ENCODE results near the gene RDH12. TPM values are rescaled to one million over a fixed set of nuclear protein-coding genes. Genes with fewer than 3 reads are reported as not detected.

RDH12 gene
- total RNA-seq, 1 experiment from 2014 or later, result not detected

- H3K79me2 ChIP-seq (ENCODE audit: low read depth), result peaks cover 57% of the 10 kb centered on the region
- POLR2A ChIA-PET (ENCODE audit: unreplicated experiment), result interaction anchor here (0.7 kb wide), 1 partner anchor 85 kb away, joined by 7 read pairs; no protein-coding TSS in a partner anchor
Measured at GRCh38 chr14:67663633-67664032, 38.1 kb upstream of the RDH12 start.

DNA sequence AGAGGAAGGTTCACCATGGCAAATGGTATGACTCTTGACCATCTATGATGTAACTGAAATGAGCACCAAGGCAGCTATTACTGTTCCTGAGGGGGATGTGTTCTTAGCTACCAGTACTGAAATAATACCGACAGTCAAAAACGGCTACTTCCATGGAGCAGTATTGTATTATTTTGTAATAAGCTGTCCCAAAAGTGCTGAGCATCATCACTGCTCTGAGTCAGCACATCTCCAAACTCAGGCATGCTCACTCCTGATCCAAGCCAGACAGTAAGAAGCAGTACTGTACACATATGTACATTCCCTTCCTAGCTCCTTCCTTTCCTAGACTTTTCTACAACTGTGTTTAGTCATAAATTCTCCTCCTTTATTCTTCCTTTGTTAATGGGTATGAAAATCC, 35.8 kb upstream of the RDH12 start:
- Histone ChIP-seq H3K4me3 (no peak overlapping the region), H3K27ac (no peak overlapping the region), H3K36me3 (ENCODE audit: low read depth) (0 out of 2 replicates have a peak, but pooled peaks cover under 1% of the 10 kb centered on the region), H3K79me2 (ENCODE audit: low read depth) (peaks cover 75% of the 10 kb centered on the region), H3K4me2 (no peak overlapping the region), H3K9me2 (ENCODE audit: insufficient read depth) (no peaks in the 10 kb centered on the region), H3K9me3 (ENCODE audit: insufficient read depth, low read depth) (no peaks in the 10 kb centered on the region), H3F3A (ENCODE audit: insufficient read depth, low read depth) (0 out of 2 replicates have a peak, but pooled peaks cover 13% of the 10 kb centered on the region), H2AFZ (no peak overlapping the region), H4K20me1 (ENCODE audit: insufficient read depth) (peaks cover 47% of the 10 kb centered on the region), H3K27me3 (ENCODE audit: insufficient read depth, low read depth) (no peaks in the 10 kb centered on the region), H3K4me1 (replicated peaks; ENCODE audit: insufficient read depth) (no peaks in the 10 kb centered on the region)
- no TSS peak for BruUV-seq (replicated peaks)
- ChIA-PET POLR2A (ENCODE audit: unreplicated experiment) (no interaction called here), CTCF (no interaction called here)
- intact Hi-C loops (cut with micrococcal nuclease; ENCODE audit: unreplicated experiment), result loop anchor here (2.0 to 5.0 kb wide), 3 partner anchors 36 to 139 kb away; partner anchors contain the start of genes ARG2 and RDH12
- TF ChIP-seq, protein P1, sequence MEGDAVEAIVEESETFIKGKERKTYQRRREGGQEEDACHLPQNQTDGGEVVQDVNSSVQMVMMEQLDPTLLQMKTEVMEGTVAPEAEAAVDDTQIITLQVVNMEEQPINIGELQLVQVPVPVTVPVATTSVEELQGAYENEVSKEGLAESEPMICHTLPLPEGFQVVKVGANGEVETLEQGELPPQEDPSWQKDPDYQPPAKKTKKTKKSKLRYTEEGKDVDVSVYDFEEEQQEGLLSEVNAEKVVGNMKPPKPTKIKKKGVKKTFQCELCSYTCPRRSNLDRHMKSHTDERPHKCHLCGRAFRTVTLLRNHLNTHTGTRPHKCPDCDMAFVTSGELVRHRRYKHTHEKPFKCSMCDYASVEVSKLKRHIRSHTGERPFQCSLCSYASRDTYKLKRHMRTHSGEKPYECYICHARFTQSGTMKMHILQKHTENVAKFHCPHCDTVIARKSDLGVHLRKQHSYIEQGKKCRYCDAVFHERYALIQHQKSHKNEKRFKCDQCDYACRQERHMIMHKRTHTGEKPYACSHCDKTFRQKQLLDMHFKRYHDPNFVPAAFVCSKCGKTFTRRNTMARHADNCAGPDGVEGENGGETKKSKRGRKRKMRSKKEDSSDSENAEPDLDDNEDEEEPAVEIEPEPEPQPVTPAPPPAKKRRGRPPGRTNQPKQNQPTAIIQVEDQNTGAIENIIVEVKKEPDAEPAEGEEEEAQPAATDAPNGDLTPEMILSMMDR (conservative IDR thresholded peaks at IDR 0.05), result no peak
- TF ChIP-seq EZH2 (IDR thresholded peaks at IDR 0.05; ENCODE audit: low read depth), result no peak
- DNase-seq, result no peak

More at GRCh38 chr14:67663633-67664032, 38.1 kb upstream of the RDH12 start:
- Histone ChIP-seq H3K9me2 (ENCODE audit: insufficient read depth) (no peaks in the 10 kb centered on the region), H3K4me2 (no peak overlapping the region), H3K27ac (no peak overlapping the region), H3K36me3 (ENCODE audit: low read depth) (peaks cover 18% of the 10 kb centered on the region), H3K4me1 (replicated peaks; ENCODE audit: insufficient read depth) (no peaks in the 10 kb centered on the region), H3K9me3 (ENCODE audit: insufficient read depth, low read depth) (no peaks in the 10 kb centered on the region), H3K27me3 (ENCODE audit: insufficient read depth, low read depth) (no peaks in the 10 kb centered on the region), H3F3A (ENCODE audit: insufficient read depth, low read depth) (0 out of 2 replicates have a peak, but pooled peaks cover 9% of the 10 kb centered on the region), H4K20me1 (ENCODE audit: insufficient read depth) (peaks cover 29% of the 10 kb centered on the region), H3K4me3 (no peak overlapping the region), H2AFZ (no peak overlapping the region)
- intact Hi-C loops (cut with micrococcal nuclease; ENCODE audit: unreplicated experiment), result no loop called here
- BruUV-seq (replicated peaks), result no TSS peak
- CTCF ChIA-PET, result interaction anchor here (0.6 kb wide), 1 partner anchor 532 kb away, joined by 5 read pairs; no protein-coding TSS in a partner anchor
- TF ChIP-seq, protein P1 (conservative IDR thresholded peaks at IDR 0.05), result no peak
- no peak for TF ChIP-seq EZH2 (IDR thresholded peaks at IDR 0.05; ENCODE audit: low read depth)
- DNase-seq, result no peak

GRCh38 chr14:67666750-67667449, 34.8 kb upstream of the RDH12 start:
- H3F3A ChIP-seq (ENCODE audit: insufficient read depth, low read depth), result 0 out of 2 replicates have a peak, but pooled peaks cover 13% of the 10 kb centered on the region
- no TSS peak for BruUV-seq (replicated peaks)
- H3K9me2 ChIP-seq (ENCODE audit: insufficient read depth), result no peaks in the 10 kb centered on the region
- no peaks in the 10 kb centered on the region for H3K36me3 ChIP-seq (ENCODE audit: low read depth)
- ChIA-PET POLR2A (ENCODE audit: unreplicated experiment) (interaction anchor here (0.9 kb wide), 1 partner anchor 34 kb away, joined by 7 read pairs; no protein-coding TSS in a partner anchor), CTCF (interaction anchor here (0.6 to 1.1 kb wide), 8 partner anchors 36 to 239 kb away, joined by 3 to 16 read pairs (median 4); partner anchors contain the start of genes ARG2 and PIGH)
- no peak overlapping the region for H3K4me3 ChIP-seq
- no peaks in the 10 kb centered on the region for H3K9me3 ChIP-seq (ENCODE audit: insufficient read depth, low read depth)
- H3K79me2 ChIP-seq (ENCODE audit: low read depth), result peaks cover 78% of the 10 kb centered on the region
- no peaks in the 10 kb centered on the region for H3K4me1 ChIP-seq (replicated peaks; ENCODE audit: insufficient read depth)
- DNase-seq, result peak; percentile 9 to 49
- no peak overlapping the region for H3K27ac ChIP-seq
- no peak overlapping the region for H2AFZ ChIP-seq
- H4K20me1 ChIP-seq (ENCODE audit: insufficient read depth), result peaks cover 52% of the 10 kb centered on the region
- H3K4me2 ChIP-seq, result no peak overlapping the region
- intact Hi-C loops (cut with micrococcal nuclease; ENCODE audit: unreplicated experiment), result loop anchor here (1.0 to 5.0 kb wide), 4 partner anchors 35 to 140 kb away; partner anchors contain the start of genes ARG2 and RDH12
- TF ChIP-seq EZH2 (IDR thresholded peaks at IDR 0.05; ENCODE audit: low read depth), result no peak
- TF ChIP-seq, protein P1 (conservative IDR thresholded peaks at IDR 0.05), result peak; percentile 85
- no peaks in the 10 kb centered on the region for H3K27me3 ChIP-seq (ENCODE audit: insufficient read depth, low read depth)

Measured in PC-9 (cell line).